ENCODE data around the gene DNAJC9.
"Not testable (repeated sequence)": the region's sequence is repeated elsewhere in the genome, so short reads cannot be mapped to it uniquely, and the experiment has no call there.

DNAJC9 gene

GRCh38 chr10:73246646-73247508 is at the start of gene DNAJC9:
TSS of gene DNAJC9 (minus strand) at chr10:73247255. CDS start at chr10:73247189, 66 bp downstream.
- DNase-seq (ENCODE audit: low read depth) = peak; percentile 98

- DNase-seq (ENCODE audit: low read depth) = no peak
These were observed 46.4 kb upstream of the DNAJC9 start for GRCh38 chr10:73293461-73293860.

DNA sequence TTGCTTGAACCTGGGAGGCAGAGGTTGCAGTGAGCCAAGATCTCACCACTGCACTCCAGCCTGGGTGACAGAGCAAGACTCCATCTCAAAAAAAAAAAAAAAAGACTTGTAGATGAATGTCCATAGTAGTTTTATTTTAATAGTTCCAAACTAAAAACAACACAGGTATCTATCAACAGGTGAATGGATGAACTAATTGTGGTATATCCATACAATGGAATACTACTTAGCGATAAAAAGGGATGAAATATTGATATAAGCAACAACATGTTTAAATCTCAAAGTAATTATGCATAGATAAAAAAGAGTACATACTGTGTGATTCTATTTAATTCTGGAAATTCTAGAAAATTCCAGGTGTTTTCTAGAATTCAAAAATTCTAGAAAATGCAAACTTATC is 42.9 kb upstream of the DNAJC9 start:
- DNase-seq (ENCODE audit: low read depth) = no peak

DNA sequence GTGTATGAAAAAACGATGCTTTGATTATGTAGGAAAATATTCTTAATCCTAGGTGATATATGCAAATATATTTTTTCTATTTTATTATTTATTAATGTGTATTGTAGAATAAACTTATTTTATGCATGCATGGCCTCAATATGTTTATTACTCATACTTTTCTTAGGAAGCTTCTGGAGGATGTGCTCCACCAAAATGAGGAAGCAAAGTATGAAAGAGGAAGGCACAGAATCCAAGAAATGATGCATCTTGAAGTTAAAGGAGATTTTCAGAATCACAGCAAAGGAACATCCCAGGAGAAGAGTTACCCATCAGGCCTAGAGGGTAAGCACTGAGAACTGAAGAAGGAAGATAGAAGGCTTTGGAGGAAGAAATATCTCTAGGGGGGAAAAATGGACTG is 40.4 kb upstream of the DNAJC9 start:
- DNase-seq (ENCODE audit: low read depth) = no peak

DNA sequence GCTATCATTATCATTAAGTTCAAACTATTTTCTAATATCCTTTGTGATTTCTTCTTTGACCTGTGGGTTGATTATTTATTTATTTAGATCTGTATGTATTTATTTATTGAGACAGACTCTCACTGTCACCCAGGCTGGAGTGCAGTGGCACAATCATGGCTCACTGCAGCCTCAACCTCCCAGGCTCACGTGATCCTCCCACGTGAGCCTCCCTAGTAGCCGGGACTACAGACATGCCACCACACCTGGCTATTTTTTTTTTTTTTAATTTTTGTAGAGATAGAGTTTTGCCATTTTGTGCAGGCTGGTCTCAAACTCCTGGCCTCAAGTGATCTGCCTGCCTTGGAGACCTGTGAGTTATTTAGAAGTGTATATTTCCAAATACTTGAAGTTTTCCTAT is 34.0 kb upstream of the DNAJC9 start:
- no peak for DNase-seq (ENCODE audit: low read depth)

DNA sequence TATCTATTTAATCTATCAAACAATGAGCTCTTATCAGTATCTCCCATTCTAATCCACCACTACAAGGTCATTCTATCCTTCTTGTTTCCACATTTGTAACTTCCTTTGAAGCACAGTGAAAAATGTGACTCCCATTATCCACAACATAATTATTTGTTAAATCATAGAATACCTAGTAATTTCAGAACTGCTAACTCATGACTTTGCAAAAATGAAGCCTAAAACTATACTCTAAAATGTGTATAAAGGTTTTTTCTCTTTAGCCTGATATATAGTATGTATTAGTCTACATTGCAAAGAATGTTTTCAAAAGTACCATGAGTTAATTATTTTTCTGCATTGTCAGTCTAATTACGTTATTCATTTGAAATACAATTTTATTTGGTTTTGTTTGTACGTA is 17.4 kb upstream of the DNAJC9 start:
- DNase-seq (ENCODE audit: low read depth) = no peak

DNA sequence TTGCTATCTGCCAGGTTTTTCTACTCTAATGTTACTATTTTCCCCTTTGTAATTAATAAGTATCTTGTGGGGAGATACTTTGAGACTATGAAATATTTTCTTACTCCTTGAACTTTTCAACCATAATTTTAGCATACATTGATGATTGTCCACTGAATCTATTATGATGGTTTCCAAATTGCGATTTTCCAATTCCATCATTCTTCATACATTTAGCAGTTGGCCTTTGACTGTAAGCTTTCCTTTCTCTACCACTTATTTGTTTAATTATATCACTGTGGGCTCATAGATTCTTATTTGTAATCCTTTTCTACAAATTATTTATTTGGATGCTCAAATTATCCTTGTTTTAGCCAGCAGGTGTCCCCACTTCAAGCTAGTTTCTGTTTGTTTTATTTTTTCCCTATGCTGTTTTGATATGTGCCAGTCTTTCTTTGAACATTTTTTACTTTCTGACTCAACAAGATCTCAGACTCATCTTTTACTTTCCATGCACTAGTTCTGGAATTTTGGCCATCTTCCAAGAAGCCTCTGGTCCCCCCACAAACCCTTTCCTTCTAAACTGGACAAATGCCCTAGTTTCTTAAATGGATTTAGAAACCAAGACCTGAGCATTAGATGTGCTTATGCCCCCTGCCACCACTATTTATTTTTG is 16.8 kb upstream of the DNAJC9 start:
- DNase-seq (ENCODE audit: low read depth) = no peak

DNA sequence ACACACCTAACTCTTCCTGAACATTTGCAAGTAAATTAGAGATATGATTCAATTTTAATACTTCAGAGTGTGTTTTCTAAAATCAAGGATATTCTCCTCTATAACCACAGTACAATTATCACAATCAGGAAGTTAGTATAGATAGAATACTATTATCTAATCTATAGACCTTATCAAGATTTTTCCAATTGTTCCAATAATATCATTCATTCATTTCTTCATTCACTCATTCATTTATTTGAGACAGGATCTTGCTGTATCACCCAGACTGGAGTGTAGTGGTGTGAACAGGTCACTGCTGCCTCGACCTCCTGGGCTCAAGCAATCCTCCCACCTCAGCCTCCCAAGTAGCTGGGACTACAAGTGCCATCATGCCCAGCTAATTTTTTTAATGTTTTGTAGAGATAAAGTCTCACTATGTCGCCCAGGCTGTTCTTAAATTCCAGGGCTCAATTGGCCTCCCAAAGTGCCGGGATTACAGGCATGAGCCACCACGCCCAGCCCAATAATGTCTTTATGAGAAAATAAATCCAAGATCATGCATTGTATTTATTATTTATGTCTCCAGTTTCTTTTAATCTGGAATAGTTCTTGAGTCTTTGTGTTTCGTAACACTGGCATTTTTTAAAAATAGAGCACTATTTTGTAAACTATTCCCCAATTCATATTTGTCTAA is 16.0 kb upstream of the DNAJC9 start:
- no peak for DNase-seq (ENCODE audit: low read depth)

GRCh38 chr10:73262105-73262730 is 15.2 kb upstream of the DNAJC9 start:
- no peak for DNase-seq (ENCODE audit: low read depth)

GRCh38 chr10:73261362-73261995 is 14.4 kb upstream of the DNAJC9 start:
- DNase-seq (ENCODE audit: low read depth) = no peak

- not testable (repeated sequence) for DNase-seq (ENCODE audit: low read depth)
These were observed 11.6 kb upstream of the DNAJC9 start for GRCh38 chr10:73258612-73259011.

- DNase-seq (ENCODE audit: low read depth) = no peak
These were observed 6.1 kb upstream of the DNAJC9 start for GRCh38 chr10:73253225-73253555.

DNA sequence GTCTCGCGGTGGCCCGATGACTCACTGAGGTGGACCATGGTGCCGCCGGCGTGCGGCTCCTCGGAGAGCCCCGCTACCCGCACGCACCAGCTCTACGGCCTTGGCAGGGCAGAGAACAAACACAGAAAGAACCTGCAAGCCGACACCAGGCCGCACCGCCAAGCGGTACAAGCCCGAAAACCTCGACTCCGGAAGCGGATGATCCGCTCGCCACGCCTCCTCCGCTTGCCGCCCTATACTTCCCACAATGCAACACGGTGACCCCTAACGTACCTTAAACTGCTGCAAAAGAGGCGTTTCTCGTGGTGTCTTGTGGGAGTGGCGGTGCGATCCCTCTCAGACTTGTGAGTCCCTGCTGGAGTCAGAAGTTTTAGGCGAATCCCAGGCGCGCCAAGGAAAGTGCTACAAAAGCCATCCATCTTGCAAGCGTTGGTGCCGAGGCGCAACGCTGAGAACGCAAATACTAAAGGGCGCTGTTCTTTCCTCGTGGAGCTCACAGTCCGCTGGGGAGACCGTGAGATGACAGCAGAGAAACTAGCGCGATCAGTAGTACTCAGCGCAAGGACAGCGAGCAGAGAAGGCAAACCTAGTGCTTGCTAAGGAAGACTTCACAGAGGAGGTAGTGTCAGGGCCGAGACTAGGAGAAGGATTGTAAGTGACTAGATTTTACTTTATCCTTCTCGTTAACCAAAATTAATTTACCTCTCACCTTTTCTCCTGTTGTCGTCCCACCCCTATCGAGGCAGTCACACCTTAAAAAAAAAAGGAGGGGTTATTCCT is 5.6 kb upstream of the DNAJC9 start, which contains the start of gene MRPS16:
MRPS16 (minus strand) TSS at position 200 of the 780 bp plus-strand sequence; CDS start at position 38, 162 bp downstream.
- DNase-seq (ENCODE audit: low read depth) = peak; percentile 85

DNA sequence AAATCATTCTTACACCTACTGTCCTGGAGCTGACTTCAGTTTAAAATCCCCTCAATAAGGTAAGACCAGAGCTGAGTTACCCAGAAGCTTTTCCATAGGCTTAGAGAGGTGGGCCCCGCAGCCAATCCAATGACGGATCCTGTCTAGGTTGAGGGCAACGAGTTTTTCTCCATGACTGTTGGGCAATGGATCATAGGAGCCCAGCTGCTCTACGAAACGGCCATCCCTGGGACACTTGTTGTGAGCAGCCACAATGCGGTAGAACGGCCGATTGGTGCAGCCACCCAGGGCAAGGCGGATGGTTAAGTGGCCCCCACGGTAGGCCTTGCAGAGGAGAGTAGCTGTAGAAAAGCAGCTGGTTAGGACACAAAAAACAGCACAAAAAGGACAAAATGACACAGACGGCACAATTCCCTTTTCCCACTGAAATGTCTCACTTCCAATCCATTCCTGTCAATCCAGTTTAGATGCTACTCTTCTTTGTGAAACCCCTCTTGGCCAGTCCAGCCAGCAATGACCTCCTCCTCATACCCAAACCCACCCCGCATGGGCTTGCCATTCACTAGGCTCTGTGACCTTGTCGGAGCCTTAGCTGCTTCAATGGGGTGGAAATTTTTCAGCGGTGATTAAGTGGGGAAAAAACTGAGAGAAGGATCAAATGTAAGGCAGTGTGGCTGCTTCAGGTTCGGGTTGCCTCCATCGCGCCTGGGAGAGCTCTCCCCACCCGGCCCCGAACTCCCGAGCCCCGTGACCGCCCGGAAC is 4.8 kb upstream of the DNAJC9 start:
- DNase-seq (ENCODE audit: low read depth) = no peak

DNA sequence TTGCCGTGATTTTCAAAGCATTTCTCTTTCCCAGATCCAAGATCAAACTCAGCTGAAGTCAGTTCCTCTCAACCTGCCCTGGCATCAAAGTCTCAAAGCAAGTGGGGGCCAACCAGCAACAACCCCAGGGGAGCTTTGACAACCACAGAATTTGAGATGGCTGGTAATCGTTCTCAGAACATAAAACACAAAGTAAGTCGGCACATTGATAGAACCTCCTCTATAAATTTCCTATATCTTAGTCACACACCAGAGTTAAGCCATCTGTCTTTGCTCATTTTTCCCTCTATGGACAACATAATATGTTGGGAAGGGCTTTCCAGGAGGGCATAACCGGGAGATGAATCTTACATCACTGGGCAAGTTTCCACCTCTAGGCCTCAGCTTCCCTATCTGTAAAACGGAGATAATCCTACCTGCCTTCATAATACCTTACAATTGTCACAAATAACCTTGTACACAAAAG is 1.2 kb upstream of the DNAJC9 start:
- no peak for DNase-seq (ENCODE audit: low read depth)

DNA sequence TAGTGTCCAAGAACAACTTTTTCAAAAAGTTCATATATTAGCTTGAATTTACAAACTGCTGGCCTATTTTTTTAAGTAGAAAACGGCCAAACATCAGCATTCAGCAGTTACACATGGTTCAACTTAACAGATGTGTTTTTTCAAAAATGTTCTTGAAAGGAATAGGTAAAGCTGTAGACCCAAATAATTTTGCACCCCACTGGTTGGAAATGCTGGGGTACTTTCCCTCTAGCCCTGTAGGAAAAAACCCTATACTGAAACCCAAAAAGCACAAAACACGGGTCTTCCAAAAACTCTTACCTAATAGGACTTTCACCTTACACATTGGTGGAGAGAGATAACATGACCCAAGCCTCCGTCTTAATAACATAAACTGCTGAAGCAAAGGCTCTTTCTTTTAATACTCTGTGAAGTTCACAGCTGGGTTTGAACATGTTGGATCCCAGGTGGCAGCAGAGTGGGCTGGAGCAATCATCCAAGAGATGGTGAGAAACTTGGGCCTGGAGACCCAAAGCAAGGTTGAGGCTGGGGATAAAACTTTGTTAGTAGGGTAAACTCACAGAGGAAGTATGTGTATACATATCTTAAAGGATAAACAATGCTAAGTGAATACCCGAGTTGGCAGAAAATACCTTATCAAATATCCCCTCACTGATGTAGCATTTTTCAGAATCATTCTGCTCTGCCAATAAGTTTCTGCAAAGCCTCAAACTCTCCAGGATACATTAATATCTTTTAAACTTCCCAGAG is 629 bp upstream of the DNAJC9 start:
- DNase-seq (ENCODE audit: low read depth) = no peak

DNA sequence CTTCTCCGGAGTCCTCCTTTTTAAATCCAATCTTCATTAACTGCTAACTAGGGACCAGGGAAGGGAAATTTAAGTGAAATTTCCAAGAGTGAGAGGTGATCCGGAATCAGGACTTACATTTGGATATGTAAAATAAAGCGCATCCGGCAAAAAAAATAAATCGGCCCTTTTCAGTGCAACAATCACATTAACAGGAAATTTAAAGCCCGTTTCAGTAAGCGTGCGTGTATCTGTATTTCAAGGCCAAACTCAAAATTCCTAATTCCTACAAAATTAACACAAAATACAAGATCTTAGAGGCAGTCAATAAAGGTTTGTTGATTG is 771 bp downstream of the DNAJC9 start:
- no peak for DNase-seq (ENCODE audit: low read depth)

GRCh38 chr10:73244866-73245477 is 2.1 kb downstream of the DNAJC9 start:
- no peak for DNase-seq (ENCODE audit: low read depth)

DNA sequence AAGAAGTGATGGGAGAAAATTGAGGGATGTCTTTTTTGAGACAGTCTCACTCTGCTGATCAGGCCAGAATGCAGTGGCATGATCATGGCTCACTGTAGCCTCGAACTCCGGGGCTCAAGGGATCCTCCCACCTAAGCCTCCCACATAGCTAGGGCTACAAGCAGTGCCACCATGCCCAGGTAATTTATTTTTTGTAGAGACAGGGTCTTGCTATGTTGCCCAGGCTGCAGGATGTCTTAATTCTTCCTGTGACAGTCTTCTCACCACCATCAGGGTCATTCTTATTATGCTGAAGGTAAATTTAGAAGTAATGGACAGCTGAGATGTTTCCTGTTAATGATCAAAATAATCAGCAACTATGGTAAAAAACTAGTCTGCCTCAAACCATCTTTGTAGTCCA is 7.1 kb downstream of the DNAJC9 start:
- DNase-seq (ENCODE audit: low read depth) = no peak

Measured in activated T-cell treated with anti-CD3 and anti-CD28 coated beads for 1 hour (primary cell).